Non-pigmented ciliary epithelial cell (primary cell): ENCODE measurements around the gene SNX13.

Experiments used
- DNase-seq: peaks from one replicate; pipeline ENCODE4 v3.0.0-alpha.2; 2010; ENCODE audit warnings: low read depth

The SNX13 gene

DNA sequence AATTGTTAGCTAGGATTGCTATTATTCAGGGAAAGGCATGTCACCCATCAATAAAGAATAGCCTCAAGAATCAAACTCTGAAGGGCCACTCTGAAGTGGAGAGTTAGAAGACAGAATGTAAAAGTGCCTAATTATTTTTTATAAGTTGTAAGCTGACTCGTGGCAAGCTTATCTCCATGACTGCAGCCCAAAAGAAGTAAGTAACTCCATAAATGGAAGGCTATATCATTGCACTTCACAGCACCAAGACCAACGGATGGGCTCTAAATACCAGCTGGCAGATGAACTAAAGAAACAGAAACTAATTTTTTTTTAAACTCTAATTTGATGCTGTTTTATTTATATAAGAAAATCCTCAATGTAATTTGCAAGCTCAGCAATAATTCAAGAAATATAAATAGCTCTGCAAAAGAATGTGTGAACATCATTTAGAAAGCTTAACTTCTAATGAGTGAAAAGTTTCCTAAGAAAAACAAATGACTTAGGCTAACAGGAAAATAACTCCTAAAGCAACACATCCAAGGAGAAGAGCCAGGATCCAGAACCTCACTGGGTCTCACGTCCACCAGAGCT lies 165.5 kb downstream of the SNX13 start:
- no peak for DNase-seq

DNA sequence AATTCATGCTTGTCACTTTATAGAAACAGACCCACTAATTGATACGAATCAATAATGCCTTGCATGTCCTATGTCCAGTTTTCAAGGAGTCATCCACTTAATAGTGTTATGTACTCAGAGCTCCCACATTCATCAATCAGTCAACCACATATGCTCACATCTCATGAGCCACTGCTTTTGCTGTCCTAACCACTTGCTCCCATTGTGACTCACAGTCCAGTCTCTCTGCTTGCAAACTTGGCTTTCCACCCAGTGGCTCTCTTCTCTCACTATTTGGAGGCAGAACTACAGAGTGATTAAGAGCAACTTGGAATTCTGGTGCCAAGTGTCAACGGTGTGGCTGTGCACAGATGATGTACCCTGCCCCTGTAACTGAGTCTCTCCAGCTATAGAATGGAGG lies 166.0 kb downstream of the SNX13 start:
- peak; percentile 90 for DNase-seq

GRCh38 chr7:17773289-17773626 lies 167.0 kb downstream of the SNX13 start:
- DNase-seq: peak; percentile 78

DNA sequence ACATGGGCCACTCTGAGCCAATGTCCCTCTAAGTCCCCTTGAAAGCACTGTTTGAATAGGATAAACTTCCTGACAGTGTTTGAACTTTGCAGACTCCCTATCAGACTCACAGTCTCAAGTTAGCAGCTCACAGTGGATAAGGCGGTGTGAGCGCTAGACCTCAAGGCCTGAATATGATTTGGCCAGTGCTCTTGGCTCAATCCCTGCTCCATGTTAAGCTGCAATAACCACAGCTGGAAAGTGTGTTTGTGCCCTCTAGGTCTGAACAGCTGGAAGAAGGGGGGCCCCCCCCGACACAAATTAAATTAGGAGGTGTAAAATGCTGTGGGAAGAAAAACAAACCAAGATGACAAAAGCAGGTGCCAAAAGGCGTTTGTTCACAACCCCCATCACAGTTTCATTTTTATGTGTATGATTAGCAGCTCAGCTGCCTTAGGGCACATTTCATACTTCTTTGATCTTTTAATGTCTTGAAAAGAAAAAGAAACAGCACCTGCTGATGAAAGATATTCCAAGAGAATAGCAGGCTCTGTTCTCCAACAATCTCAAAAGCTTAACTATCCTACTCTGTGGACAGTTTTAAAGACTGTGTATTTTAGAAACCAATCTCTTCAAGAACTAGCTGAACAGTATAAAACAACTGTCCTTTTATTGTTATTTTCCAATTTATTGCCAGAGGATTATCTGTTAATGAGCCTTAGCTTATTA lies 167.6 kb downstream of the SNX13 start:
- DNase-seq: no peak

DNA sequence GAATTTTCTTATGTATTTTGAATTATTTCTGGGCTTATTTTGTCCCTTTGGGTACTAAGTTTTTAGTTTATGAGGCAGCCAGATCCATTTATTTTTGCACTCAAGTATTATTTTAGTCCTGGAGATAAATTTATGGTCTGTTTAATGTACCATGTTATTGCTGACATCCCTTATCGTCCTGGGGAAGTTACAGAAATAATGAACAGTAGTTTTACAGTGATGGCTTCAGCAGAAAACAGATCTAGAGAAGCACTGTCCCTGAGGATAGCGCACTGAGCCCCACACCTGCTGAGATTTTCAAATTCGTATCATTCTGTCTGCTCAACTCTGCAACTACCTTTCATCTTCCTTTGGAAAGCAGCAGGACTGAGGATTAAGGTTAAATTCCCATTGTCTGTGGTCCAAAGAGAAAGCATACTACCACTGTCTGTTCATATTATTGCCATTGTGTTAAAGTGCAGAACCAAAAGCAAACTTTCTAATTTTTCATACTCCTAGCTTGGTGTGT lies 168.3 kb downstream of the SNX13 start:
- no peak for DNase-seq

GRCh38 chr7:17770710-17771375 lies 169.5 kb downstream of the SNX13 start:
- no peak for DNase-seq

GRCh38 chr7:17769918-17770317 lies 170.4 kb downstream of the SNX13 start:
- no peak for DNase-seq

DNA sequence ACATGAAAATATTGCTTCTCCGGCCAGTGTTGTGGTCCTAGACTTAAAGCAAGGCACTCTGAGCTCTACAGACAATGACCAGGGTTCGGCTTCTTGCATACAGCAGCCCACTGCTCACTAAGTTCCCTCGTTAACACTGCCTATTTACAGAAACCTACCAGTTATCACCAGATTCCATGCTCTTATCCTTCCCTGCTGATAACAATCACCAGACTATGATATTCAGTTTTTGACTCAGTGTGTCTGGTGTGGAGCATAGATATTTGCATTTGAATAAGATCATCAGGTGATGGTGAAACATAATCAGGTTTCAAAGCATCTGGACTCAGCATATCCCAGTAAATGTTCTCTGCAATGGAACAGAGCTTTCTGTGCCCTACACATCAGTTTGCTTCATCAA lies 182.3 kb downstream of the SNX13 start:
- no peak for DNase-seq

GRCh38 chr7:17746020-17746530 lies 194.2 kb downstream of the SNX13 start:
- DNase-seq: no peak

DNA sequence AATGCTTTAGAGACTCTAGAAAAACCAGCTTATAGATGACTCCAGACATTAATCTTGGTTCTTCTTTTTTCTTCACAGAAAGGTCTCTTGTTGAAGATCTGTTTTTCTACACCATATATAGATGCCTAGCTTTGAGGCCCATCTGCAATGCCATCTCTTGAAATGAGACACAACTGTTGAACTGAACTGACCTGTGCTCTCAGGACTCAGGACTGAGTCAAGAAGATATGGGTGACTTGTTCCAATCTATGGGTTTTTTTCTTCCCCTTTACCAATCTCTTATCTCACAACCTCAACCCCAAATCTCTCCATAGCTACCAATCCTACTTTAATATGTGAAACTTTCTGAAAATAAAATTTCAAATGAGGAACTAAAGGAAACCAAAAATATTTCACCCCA lies 194.7 kb downstream of the SNX13 start:
- no peak for DNase-seq

DNA sequence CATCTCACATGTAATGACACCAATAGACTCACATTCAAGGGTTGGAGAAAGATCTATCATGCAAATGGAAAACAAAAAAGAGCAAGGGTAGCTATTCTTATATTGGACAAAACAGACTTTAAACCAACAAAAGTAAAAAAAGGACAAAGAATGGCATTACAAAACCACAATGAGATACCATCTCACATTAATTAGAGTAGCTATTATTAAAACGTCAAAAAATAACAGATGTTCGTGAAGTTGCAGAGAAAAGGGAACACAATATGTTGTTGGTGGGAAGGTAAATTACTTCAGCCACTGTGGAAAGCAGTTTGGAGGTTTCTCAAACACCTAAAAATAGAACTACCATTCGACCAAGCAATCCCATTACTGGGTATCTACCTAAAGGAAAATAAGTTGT lies 197.0 kb downstream of the SNX13 start:
- no peak for DNase-seq

DNA sequence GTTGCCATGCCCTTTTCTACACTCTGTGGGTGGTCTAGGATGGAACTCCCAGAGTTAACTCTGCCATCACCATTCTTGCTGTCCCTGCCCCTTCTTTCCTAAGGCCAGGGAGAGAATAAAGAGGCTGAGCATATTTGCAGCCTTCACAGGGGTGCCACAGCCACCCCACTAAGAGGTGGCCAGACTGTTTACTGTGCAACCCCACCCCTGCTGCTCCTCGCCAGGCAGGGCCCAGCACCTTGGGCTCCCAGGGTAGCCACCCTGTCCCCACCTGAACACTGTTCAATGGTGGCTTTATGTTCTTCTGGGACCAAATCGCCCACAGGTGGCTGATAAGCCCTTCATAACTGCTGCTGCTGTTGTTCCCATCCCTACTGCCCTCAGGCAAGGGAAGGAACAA lies 198.9 kb downstream of the SNX13 start:
- DNase-seq: no peak
